Endodermal cell (in vitro differentiated cells): Measurements from ENCODE around the gene HMCN2. TPM values are rescaled to one million over a fixed set of nuclear protein-coding genes. Genes with fewer than 3 reads are reported as not detected.
A peak's percentile ranks its signal among the peaks of the same experiment; 100 is the strongest.

Source experiments
- DNase-seq: peaks from one replicate; pipeline ENCODE4 v3.0.0-alpha.2; 2017
- H3K27ac ChIP-seq: 2 replicates; pipeline ENCODE4 v1.5.1; 2013; ENCODE audit warnings: mild to moderate bottlenecking, low read depth, low read length, moderate library complexity
- H3K27me3 ChIP-seq: 2 replicates; pipeline ENCODE4 v1.6.1; 2013; ENCODE audit warnings: mild to moderate bottlenecking, low read length, moderate library complexity; ENCODE audit not compliant: insufficient read depth, control insufficient read depth, poor library complexity, severe bottlenecking
- H3K36me3 ChIP-seq: 2 replicates; pipeline ENCODE4 v1.7.0; 2013; ENCODE audit warnings: mild to moderate bottlenecking, low read length, moderate library complexity; ENCODE audit not compliant: control insufficient read depth, insufficient read depth
- H3K4me1 ChIP-seq: one replicate; pipeline ENCODE4 v1.7.0; 2013; ENCODE audit warnings: low read length; ENCODE audit not compliant: control insufficient read depth, insufficient read depth
- H3K4me3 ChIP-seq: 2 replicates; pipeline ENCODE4 v1.5.1; 2013; ENCODE audit warnings: mild to moderate bottlenecking, low read length, moderate library complexity
- H3K9ac ChIP-seq: 2 replicates; pipeline ENCODE4 v1.6.1; 2013; ENCODE audit warnings: mild to moderate bottlenecking, low read length, moderate library complexity; ENCODE audit not compliant: poor library complexity, severe bottlenecking; ENCODE audit errors: extremely low read depth
- H3K9me3 ChIP-seq: 2 replicates; pipeline ENCODE4 v1.6.1; 2013; ENCODE audit warnings: mild to moderate bottlenecking, low read length, moderate library complexity; ENCODE audit not compliant: control insufficient read depth
- H3K27ac Mint-ChIP-seq: 2 replicates; pipeline ENCODE4 v1.8.0; 2020; ENCODE audit warnings: mixed read lengths
- H3K27me3 Mint-ChIP-seq: 2 replicates; pipeline ENCODE4 v1.8.0; 2021; ENCODE audit warnings: mild to moderate bottlenecking, mixed read lengths; ENCODE audit not compliant: insufficient read depth
- H3K36me3 Mint-ChIP-seq: 2 replicates; pipeline ENCODE4 v1.8.0; 2020; ENCODE audit warnings: low read depth, mixed read lengths
- H3K4me1 Mint-ChIP-seq: 2 replicates; pipeline ENCODE4 v1.8.0; 2020; ENCODE audit warnings: mixed read lengths
- H3K4me3 Mint-ChIP-seq: 2 replicates; pipeline ENCODE4 v1.8.0; 2020; ENCODE audit warnings: mild to moderate bottlenecking, moderate library complexity, mixed read lengths
- H3K9me3 Mint-ChIP-seq: 2 replicates; pipeline ENCODE4 v1.8.0; 2020; ENCODE audit warnings: mild to moderate bottlenecking, mixed read lengths
- CTCF ChIP-seq: fragments of 200-600 bp; sonication (generic); conservative IDR thresholded peaks from 2 replicates; pipeline ENCODE4 v1.5.0; 2021; ENCODE audit warnings: antibody characterized with exemption, mild to moderate bottlenecking
- WGBS, 2 experiments: methylation state at CpG; one replicate each; pipeline versions ENCODE4 v1.1.5 to v1.1.7; 2013; ENCODE audit warnings: missing lambda C conversion rate in 2 of 2, mixed read lengths in 1 of 2; ENCODE audit not compliant: insufficient coverage in 1 of 2, insufficient read length in 1 of 2; 5-methylcytosine and 5-hydroxymethylcytosine counted together
- total RNA-seq, 2 donors: library from RNA; stranded (reverse); fragmentation: NEBNext Ultra II Directional in 1 of 2; extraction: Animal tissue kit (Norgen Biotek cat#: 25700) in 1 of 2; gene quantifications; 2 replicates in 1 of 2; 3 replicates in 1 of 2; pipeline ENCODE4 v1.2.1, GENCODE V29; 2021

Gene HMCN2
- total RNA-seq, 2 donors from 2014 or later = 3.3 to 3.9 TPM

GRCh38 chr9:130414910-130415746, 149.6 kb downstream of the HMCN2 start:
- no peaks in the 10 kb centered on the region for H3K36me3 ChIP-seq
- no peaks in the 10 kb centered on the region for H3K27me3 ChIP-seq
- H3K4me1 ChIP-seq = no peaks in the 10 kb centered on the region
- Mint-ChIP-seq H3K27ac (no peak overlapping the region), H3K36me3 (no peaks in the 10 kb centered on the region), H3K27me3 (no peaks in the 10 kb centered on the region), H3K9me3 (peaks cover 4% of the 10 kb centered on the region), H3K4me1 (no peaks in the 10 kb centered on the region), H3K4me3 (no peak overlapping the region)
- no peak for DNase-seq
- H3K9ac ChIP-seq = no peak overlapping the region
- no peak for TF ChIP-seq CTCF
- no peak overlapping the region for H3K27ac ChIP-seq
- H3K9me3 ChIP-seq = no peaks in the 10 kb centered on the region
- no peak overlapping the region for H3K4me3 ChIP-seq
- 93 to 98% methylated on average over 8 to 11 of the region's 11 CpGs for WGBS, 2 experiments

GRCh38 chr9:130417602-130418001, 152.0 kb downstream of the HMCN2 start:
- H3K27me3 Mint-ChIP-seq = no peaks in the 10 kb centered on the region
- DNase-seq = peak; percentile 82

GRCh38 chr9:130418776-130419175, 153.2 kb downstream of the HMCN2 start:
- peaks cover 10% of the 10 kb centered on the region for H3K4me1 Mint-ChIP-seq
- Histone ChIP-seq H3K27me3 (peaks cover 5% of the 10 kb centered on the region), H3K4me1 (no peaks in the 10 kb centered on the region), H3K9me3 (no peaks in the 10 kb centered on the region), H3K4me3 (no peak overlapping the region), H3K9ac (no peak overlapping the region), H3K27ac (no peak overlapping the region), H3K36me3 (no peaks in the 10 kb centered on the region)
- TF ChIP-seq CTCF = no peak
- H3K36me3 Mint-ChIP-seq = no peaks in the 10 kb centered on the region
- H3K27ac Mint-ChIP-seq = no peak overlapping the region
- H3K4me3 Mint-ChIP-seq = no peak overlapping the region
- peaks cover 4% of the 10 kb centered on the region for H3K9me3 Mint-ChIP-seq
- 89 to 91% methylated on average over 1 to 18 of the region's 18 CpGs for WGBS, 2 experiments
- no peaks in the 10 kb centered on the region for H3K27me3 Mint-ChIP-seq
- DNase-seq = no peak

More at GRCh38 chr9:130417602-130418001, 152.0 kb downstream of the HMCN2 start:
- H3K9me3 ChIP-seq = no peaks in the 10 kb centered on the region
- no peak overlapping the region for H3K4me3 Mint-ChIP-seq
- peaks cover 5% of the 10 kb centered on the region for H3K27me3 ChIP-seq
- H3K9me3 Mint-ChIP-seq = peaks cover 4% of the 10 kb centered on the region
- no peaks in the 10 kb centered on the region for H3K36me3 Mint-ChIP-seq
- no peak overlapping the region for H3K9ac ChIP-seq
- no peak overlapping the region for H3K4me3 ChIP-seq
- peaks cover 10% of the 10 kb centered on the region for H3K4me1 Mint-ChIP-seq
- H3K27ac ChIP-seq = no peak overlapping the region
- peak; percentile 62 for TF ChIP-seq CTCF
- WGBS, 2 experiments = 79 to 83% methylated on average over 4 to 5 of the region's 5 CpGs
- H3K4me1 ChIP-seq = no peaks in the 10 kb centered on the region
- H3K27ac Mint-ChIP-seq = no peak overlapping the region
- H3K36me3 ChIP-seq = no peaks in the 10 kb centered on the region
